ENCODE measurements around the gene PGC.
"Not testable (repeated sequence)": the region's sequence is repeated elsewhere in the genome, so short reads cannot be mapped to it uniquely, and the experiment has no call there.

Gene PGC

DNA sequence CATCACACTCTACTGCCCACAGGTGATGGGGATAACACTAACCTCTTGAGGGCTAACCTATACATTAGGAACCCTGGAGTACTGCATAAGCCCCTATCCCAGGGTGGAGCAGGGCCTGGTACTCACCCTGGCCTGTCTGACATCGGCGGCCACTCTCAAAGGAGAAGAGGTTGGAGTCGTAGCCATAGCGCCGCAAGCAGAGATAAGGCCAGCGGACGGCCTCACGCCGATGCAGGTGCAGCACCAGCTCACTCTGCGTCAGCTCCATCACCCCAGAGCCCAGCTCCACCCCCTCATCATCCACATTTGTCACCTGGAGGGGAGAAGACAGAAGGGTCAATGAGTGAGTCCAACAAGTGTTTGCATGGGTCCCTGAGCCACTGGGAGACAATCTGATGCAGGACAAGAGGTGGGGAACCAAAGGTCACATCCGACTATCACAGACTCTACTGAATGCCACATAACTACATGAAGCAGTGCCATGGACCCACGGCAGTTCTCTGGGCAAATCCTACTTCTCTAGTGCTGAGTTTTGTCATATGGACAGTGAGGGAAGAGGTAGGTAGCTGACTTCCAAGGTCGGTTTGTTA is 28.2 kb upstream of the PGC start:
- no peak for DNase-seq (ENCODE audit: low read depth in 2 of 2)

DNA sequence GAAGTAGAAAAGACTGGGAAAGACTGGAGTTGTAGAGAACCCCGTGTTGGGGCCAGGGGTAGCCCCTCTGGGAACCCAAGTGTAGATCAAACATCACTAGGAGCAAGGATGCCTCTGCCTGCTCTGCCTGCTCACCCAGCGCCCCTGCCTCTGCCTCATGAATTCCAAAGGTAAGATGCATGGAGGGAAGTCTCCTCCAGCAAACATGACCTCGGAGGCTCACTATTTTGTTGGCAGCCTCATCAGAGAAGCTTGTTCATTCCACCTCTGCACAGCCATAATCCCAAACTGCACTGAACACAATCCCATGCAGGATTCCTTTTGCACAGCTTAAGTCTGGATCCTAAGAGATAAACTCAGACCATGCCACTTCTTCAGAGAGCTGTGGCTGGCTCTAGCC is 27.6 kb upstream of the PGC start:
- no peak for DNase-seq (ENCODE audit: low read depth in 2 of 2)

DNA sequence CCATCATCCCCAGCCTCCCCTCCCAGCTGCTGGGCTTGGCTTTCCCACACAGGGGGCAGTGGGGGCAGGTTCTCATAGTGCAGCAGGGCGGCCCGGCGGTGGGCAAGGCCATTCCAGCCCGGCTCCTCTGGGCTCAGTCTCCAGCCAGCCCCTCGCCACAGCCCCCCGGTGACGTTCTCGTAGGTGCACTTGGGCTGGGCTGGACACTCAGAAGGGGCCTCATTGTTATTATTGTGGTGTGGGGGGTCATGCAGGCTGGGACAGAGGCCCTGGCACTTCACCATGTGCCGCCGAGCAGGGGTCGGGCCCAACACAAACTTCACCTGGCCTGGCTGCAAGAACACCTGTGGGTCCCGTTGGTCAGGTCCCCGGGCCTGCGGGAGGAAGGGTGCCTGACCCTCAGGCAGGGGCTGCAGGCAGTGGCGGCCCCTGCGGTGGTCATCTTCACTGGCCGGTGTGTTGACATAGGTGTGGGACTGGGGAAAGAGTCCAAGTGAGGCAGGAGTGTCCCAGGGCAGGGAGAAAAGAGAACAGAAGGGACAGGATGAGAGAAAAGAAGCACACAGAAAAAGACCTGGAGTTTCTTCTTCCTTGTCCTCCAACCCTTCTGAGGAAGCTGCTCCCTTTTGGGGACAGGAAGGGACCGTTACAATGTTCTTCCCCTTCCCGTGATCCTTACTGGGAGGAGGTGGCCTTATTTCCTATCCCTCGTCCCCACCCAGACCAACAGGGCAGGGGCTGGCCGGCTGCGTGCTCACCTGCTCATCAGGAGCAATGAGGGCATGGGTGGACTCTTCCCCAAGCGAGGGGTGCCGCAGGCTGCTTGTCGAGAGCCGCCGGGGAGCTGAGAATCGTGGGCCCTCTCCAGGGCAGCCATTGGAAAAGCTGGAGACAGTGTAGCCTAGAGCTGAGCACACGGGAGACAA is 24.1 kb upstream of the PGC start:
- DNase-seq (ENCODE audit: low read depth in 2 of 2) = no peak

DNA sequence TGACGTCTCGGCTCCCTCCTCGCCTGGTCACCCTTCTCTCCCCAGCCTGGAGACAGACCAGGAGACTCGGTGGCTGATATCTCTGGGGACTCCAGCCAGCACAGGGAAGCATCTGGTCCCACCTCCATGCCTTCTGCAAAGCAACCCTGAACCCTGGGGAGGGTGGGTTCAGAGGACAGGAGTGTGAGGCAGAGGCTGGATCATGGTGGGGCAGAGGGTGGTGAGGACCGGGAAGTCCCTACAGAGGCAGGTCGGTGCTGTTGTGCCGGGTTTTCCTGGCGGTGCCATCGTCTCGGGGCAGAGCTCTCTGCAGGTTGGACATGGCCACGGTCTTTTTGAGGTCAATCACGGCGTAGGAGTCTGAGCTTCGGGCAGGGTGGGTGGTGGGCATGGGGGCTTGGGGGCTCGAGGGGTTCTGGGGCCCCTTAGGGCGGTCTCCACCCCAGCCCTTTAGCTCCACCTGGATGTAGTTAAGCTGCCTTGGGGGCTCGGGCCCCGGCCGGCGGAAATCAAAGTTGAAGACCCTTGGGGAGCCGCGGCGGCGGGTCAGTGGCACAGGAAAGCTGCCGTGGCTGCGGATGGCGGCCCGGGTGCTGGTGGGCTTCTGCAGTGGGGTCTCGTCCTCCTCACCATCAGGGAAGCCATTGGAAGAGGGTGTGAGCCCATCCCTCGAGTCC is 23.3 kb upstream of the PGC start:
- no peak for DNase-seq (ENCODE audit: low read depth in 2 of 2)

DNA sequence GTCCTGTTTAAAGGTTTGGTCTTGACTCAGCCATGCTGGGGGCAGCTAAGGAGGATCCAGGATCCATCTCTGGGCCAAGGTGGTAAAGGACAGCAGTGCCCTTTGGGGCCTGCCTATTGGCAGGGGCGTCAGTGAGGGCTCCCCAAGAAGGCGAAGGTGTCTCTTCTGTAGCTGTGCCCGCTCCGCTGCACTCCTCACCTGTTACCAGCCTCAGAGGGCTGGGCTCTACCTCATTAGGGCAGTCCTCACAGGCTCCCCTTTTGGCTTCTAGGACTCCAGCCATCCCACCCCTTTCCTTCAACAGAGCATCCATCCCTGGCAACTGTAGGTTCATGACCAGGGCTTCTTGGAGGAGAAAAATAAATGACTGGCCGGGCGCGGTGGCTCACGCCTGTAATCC is 22.2 kb upstream of the PGC start:
- DNase-seq (ENCODE audit: low read depth in 2 of 2) = no peak

DNA sequence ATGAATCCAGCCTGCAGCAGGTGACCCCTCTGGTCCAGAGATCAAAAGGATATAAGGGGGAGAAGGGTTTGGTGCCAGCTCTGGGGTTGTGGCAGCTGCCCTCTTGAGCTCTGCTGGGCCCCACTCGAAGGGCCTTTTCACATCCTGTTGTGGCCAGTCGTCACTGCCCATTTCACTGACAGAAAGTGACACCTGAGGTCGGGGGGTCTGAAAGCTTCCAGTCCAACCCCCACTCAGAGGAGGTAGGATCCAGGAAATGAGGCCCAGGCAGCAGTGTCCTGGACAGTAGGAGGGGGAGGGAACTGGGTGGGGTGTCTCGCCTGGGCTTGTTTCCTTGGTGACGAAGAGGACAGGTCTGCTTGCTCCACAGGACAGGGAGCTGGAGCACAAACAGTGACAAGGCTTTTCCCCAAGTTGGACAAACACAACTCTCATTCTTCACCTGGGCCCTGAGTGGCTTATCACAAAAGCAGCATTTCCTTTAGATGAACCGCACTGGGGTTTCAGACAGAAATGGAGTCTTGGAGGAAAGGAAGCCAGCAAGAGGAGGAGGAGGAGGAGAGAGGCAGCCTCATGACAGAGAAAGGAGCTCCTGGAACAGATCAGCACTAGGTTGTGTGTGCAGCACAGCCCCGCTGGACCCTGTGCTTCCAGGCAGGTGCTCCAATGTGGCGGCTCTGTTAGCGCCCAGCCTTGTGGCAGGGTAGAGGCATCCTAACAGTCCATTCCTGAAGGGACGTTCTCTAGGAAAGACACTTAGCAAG is 21.5 kb upstream of the PGC start:
- no peak for DNase-seq (ENCODE audit: low read depth in 2 of 2)

DNA sequence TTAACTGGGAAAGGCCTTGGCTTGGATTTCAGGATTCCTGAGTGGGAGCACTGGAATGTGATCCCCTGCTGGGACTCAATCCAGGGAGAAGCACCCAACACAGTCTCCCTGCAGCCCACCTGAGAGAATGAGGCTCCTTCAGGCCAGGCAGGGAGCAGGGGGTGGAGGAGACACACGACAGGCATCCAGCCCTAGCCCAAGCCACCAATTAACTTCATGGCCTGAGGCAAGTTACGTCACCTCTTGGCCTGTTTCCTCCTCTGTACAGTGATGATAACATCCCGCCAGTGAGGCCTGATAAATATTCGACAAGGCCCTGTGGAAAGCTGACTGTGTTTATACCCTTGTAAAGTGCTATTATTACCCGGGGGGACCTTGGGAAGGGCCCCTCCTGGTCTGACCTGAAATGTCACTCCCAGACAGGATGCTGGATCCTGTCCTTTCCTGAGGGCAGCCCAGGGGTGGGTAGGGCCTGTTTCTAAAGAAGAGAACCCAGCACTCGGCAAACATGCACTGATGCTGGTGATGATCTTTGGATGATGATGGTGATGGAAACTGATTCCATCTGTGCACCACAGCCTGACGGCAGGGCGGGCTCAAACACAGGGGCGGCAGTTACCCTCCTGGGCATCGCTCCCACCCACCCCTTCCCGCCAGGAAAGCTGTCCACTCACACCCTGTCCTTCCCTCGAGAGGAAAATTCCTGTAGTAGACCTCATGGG is 20.1 kb upstream of the PGC start:
- DNase-seq (ENCODE audit: low read depth in 2 of 2) = no peak

DNA sequence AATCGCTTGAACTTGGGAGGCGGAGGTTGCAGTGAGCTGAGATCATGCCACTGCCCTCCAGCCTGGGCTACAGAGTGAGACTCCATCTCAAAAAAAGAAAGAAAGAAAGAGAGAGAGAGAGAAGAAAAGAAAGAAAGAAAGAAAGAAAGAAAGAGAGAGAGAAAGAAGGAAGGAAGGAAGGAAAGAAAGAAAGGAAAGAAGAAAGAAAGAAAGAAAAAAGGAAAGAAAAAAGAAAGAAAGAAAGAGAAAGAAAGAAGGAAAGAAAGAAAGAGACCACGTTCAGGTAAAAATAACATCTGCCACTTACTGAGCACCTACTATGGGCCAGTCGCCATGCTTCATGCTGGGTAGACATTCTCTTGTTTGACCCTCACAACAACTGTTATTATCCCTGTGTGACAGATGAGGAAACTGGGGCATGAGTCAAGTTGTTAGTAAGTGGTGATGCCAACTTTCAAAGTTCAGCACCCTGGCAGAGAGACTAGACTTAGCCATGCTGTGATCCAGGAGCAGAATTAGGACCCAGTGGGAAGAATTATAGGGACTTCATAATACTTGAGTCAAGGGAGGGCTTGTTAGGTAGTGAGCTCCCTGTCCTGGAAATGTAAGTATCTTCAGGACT is 19.0 kb upstream of the PGC start:
- not testable (repeated sequence) for DNase-seq (ENCODE audit: low read depth in 2 of 2)

DNA sequence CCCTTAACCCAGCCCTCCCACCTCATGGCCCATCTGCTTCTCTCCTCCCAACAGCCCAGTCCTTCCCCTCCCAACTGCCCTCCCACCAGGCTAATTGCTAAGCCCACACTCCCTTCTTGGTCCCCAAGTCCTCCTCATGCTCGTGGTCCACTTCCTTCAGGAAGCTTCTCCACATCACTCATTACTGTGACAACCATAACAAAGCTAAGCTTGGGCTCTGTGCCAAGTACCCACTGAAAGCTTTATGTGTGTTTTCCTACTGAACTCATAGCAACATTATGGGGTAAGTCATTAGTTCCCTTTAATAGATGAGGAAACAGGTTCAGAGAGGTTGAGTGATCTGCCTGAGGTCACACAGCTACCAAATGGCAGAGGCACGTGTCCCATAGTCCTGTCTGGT is 16.3 kb upstream of the PGC start:
- DNase-seq (ENCODE audit: low read depth in 2 of 2) = no peak

DNA sequence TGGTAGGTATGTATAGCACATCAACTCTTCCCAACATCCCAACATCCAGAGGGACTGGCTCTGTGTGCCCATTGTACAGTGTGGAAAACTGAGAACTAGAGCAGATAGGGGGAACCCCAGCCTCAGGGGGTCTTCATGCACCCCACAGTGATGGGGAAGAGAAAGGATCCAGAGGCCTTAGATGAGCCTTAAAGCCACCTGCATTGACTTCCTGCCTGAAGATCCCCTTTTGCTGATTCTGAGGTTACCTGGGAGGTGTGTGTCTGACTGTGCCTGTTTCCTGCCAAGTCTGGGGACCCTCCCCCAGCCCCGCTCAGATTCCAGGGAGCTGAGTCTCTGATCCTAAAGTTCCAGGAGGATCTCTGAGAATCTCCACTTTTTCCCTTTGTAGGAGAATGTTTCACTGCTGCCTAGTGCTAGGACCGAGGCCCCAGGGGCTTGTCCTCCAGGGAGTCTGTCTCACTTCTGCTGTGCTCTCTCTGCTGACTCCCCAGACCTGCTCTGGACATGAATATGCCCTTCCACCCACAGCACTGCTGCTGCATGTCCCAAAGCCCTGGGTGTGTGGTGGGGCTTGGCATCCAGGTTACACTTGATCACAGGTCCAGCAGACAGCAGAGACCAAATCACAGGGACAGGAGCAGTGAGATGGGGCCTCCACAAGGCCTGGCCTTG is 12.8 kb upstream of the PGC start:
- no peak for DNase-seq (ENCODE audit: low read depth in 2 of 2)

DNA sequence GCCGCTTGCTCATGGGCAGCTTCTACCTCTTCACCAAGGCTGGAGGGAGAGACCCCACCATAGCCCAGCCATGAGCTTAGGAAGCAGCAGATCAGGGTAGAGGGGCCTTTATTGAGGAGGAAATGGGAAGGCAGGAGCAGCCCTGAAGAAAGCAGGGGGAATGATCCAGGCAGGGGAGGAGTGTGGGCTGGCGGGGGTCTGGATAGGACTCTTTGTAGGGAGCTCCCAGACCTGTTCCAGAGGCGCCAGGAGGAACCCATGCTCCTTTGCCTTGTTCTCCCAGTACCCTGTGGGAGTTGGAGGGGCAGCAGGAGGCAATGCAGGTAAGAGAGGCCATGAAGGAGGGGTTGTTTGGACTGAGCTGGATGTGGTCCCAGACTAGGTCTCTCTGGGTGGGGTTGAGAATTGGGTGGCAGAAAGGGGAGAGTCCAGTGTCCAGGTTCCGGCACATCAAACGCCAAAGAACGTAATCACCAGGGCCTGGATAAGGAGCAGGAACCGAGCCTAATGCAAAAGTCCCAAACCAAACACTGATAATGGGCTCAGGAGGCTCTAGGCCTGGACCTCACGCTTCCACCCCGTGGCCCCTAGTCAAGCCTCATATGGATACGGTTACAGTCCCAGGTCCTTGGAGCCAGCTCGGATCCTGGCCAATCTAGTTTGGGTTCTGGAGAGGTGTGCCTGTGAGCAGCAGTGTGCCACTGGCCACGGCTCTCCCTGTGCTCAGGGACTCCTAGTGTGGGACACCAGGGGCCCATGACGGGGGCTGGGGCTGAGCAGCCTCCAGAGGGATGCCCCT is 12.1 kb upstream of the PGC start:
- DNase-seq (ENCODE audit: low read depth in 2 of 2) = no peak

DNA sequence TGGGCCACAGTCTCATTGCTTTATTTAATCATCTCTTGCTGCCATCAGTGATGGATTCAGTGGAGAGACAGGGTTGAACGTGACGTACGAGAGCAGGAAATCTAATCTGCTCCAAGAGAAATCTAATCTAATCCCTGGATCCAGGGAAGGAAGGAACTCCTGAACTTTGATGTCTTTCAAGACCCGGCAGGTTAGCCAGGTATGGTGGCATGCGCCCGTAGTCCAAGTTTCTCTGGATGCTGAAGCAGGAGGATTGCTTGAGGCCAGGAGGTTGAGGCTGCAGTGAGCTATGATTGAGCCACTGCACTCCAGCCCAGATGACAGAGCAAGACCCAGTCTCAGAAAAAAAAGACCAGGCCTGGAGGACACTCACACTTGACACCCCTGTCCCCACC is 11.4 kb upstream of the PGC start:
- DNase-seq (ENCODE audit: low read depth in 2 of 2) = no peak

DNA sequence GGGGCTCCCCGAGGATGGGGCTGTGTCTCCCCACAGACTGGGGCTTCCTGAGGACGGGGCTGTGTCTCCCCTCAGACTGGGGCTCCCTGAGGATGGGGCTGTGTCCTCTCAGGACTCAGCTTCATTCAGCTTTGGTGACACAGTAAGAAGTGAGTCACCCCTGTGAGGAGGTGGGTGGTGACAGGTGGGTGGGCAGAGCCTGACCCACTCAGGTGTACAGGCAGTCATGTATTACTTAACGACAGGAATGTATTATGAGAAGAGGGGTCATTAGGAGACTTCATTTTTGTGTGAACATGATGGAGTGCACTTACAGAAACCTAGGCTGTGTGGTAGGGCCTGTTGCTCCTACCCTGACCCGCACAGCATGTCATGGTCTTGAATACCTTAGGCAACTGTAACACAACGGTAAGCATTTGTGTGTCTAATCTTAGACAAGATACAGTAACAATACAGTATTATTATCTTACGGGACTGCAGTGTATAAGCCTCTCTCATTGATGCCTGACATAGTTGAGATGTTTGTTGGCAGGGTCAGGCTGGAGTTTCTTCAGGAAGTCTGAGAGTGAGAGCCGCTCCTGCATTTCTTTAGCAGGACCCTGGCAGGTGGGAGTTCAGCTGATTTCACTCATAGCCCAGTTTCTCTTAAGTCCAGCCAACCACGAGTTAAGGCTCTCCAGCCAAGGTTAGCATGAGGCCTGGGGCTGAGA is 10.9 kb upstream of the PGC start:
- DNase-seq (ENCODE audit: low read depth in 2 of 2) = no peak

DNA sequence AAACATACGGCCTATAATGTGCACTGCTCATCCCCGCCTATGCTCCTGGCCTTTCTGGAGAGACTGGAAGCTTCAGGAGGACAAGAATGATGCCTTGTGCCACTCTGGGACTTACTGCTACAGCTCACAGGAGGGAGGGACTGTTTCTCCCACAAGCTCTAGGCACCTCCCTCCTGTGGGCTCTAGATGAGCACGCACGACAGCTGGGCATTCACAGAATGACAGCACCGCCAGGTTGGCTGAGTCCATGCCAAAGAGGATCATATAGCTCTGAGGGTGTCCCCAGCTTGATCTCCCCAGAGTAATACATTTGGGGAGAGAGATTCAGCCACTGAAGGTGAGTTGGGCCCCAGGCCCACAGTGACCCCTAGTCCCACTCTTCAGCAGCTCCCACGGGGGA is 10.1 kb upstream of the PGC start:
- DNase-seq (ENCODE audit: low read depth in 2 of 2) = no peak

DNA sequence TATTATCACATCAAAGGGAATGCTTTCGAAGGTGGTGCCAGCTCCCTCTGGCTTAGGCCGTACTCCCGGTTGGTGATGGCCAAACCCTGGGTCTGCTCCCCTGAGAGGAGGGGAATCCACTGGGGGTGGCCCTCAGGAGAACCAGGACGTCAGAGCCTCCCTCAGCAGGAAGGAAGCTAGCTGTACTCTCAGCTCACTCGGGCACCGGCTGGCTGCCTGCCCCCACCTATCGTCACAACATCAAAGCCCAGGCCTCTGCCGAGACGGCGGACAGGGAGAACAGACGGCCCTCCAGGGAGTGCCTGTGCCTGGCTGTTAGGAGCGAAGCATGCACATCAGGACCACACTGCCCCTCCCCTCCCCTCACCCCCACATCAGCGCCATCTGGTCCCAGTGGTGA is 9.2 kb upstream of the PGC start:
- DNase-seq (ENCODE audit: low read depth in 2 of 2) = no peak

DNA sequence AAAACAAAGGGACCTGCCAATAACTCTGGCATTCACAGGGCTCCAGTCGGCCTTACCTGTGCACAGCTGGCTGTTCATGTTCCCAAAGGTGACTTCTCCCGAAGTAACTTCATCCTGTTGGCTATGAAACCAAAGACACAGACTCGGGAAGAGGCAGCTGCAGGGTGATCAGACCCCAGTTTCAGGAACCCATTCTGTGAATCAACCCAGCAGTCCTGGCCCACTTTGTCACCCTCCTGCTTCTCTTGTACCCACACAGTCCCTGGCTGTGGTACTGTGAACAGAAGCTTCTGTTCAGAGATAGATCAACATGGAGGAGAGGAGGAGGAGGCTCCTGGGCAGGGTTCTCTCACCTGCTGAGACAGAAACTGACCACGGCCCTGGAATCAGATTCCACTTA is 8.7 kb upstream of the PGC start:
- no peak for DNase-seq (ENCODE audit: low read depth in 2 of 2)

DNA sequence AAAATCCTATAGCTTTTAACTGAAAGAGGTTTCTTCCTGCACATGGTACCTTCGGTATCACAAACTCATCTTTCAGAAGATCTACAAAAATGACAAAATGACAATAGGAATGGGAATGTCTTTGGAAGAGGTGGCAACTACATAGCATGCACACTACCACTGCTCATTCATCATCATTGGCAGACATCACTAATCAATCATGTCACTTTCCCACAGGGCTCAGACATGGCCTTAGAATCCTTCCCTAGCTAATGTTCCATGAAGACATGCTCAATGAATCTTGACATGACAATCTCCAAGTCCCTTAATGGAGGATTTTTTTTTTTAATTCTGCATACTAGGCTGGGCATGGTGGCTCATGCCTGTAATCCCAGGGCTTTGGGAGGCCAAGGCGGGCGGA is 3.2 kb upstream of the PGC start:
- DNase-seq (ENCODE audit: low read depth in 2 of 2) = no peak

DNA sequence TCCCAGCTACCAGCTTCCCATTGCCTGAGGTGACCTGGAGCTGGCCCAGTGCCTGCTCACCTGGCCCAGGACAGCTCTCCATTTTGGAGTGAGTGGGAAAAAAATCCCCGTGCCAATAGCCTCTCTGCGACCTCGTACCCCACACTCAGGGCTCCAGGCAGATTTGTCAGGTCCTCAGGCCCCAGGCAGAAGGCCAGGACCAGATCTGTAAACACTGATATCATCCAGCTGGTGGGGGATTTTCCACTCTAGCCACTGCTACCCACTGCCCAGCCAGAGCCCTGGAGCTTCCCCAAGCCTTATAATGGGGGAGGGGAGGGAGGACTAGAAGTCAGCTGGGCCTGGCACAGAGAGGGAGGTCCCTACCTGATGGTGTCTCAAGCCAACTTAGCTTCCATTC is 1.3 kb upstream of the PGC start:
- DNase-seq (ENCODE audit: low read depth in 2 of 2) = no peak

DNA sequence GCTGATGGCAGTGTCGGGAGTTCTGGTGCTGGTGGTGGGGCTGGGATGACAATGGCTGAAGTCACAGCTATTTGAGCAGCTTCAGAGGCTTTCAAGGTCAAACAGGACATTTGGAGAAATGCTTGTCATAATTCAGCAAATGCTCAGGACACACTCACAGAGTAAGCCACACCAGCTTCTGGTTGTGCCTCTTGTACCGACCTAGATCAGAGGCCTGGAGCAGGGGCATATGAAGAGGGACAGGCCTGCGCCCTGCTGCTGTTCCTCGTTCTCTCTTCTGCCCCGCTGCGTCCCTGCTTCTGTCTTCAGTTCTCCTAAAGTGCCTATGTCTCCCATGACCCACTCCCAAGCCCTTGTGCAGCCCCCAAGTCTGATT is 893 bp upstream of the PGC start:
- no peak for DNase-seq (ENCODE audit: low read depth in 2 of 2)

Measured in stimulated activated CD8-positive, alpha-beta memory T cell treated with anti-CD3 and anti-CD28 coated beads, Interleukin-2, amount 100 ng/mL, for 1 hour (primary cell).